WTC11 (cell line): ENCODE data around the gene PAK5.

Experiments
- CTCF ChIP-seq: fragments of 200-600 bp; IDR thresholded peaks from 2 replicates; pipeline ENCODE4 v1.8.0; 2022; ENCODE audit warnings: antibody characterized with exemption
- TEAD4 ChIP-seq: sonication (generic); formaldehyde crosslinking; IDR thresholded peaks from 2 replicates; pipeline ENCODE4 v1.8.0; 2022; ENCODE audit warnings: mild to moderate bottlenecking, missing genetic modification reagents

- TF ChIP-seq CTCF (no peak), TEAD4 (no peak)
Observed at GRCh38 chr20:9597547-9597946, 241.3 kb downstream of the PAK5 start.
